BLaER1 (cell line): ENCODE results near the gene RLN3.
"Not testable (repeated sequence)": the region's sequence is repeated elsewhere in the genome, so short reads cannot be mapped to it uniquely, and the experiment has no call there.

ENCODE experiments used
- H3K27ac ChIP-seq: shearing (Covaris generic); formaldehyde crosslinking; 2 replicates; pipeline ENCODE4 v1.8.1; 2022
- H3K27me3 ChIP-seq: shearing (Covaris generic); formaldehyde crosslinking; 2 replicates; pipeline ENCODE4 v1.8.1; 2022
- H3K36me3 ChIP-seq: shearing (Covaris generic); formaldehyde crosslinking; 2 replicates; pipeline ENCODE4 v1.8.1; 2022
- H3K4me1 ChIP-seq: shearing (Covaris generic); formaldehyde crosslinking; 2 replicates; pipeline ENCODE4 v1.8.1; 2022
- H3K4me2 ChIP-seq: shearing (Covaris generic); formaldehyde crosslinking; 2 replicates; pipeline ENCODE4 v1.8.1; 2022
- H3K4me3 ChIP-seq: shearing (Covaris generic); formaldehyde crosslinking; 2 replicates; pipeline ENCODE4 v1.8.1; 2022
- H3K9ac ChIP-seq: shearing (Covaris generic); formaldehyde crosslinking; 2 replicates; pipeline ENCODE4 v1.8.1; 2022
- H3K9me3 ChIP-seq: shearing (Covaris generic); formaldehyde crosslinking; 2 replicates; pipeline ENCODE4 v1.8.1; 2022
- H4K20me1 ChIP-seq: shearing (Covaris generic); formaldehyde crosslinking; 2 replicates; pipeline ENCODE4 v1.8.1; 2022
- Cebpa-rat ChIP-seq: shearing (Covaris generic); IDR thresholded peaks from 2 replicates; pipeline ENCODE4 v1.8.1; 2022

The RLN3 gene

DNA sequence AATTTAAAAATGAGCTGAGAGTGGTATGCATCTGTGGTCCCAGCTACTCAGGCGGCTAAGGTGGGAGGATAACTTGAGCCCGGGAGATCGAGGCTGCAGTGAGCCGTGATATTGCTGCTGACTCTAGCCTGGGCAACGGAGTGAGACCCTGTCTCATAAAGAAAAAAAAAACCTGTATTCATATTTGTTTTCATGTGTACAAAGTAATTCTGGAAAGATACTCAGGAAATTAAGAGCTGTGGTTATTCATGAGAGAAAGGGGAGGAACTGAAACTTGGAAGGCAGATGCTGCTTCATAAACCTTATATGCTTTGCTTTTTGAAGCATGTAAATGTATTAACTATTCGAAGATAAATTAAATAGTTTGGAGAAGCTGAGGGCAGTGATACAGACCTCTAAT, 8.8 kb upstream of the RLN3 start:
- Histone ChIP-seq H3K27ac (no peak overlapping the region), H3K4me1 (peaks cover 58% of the 10 kb centered on the region), H3K36me3 (no peaks in the 10 kb centered on the region), H3K9ac (no peak overlapping the region), H3K4me3 (no peak overlapping the region), H3K27me3 (no peaks in the 10 kb centered on the region), H3K4me2 (peak overlapping the region; percentile 64), H3K9me3 (no peaks in the 10 kb centered on the region), H4K20me1 (no peaks in the 10 kb centered on the region)
- no peak for TF ChIP-seq Cebpa-rat

DNA sequence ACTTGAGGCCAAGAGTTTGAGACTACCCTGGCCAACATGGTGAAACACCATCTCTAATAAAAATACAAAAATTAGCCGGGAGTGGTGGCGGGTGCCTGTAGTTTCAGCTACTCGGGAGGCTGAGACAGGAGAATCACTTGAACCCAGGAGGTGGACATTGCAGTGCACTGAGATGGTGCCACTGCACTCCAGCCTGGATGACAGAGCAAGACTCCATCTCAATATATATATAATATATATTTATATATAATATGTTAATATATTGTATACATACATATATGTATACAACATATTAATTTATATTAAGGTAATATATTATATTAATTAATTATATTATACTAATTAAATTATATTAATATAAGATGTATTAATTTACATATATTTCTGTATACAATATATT, 8.2 kb upstream of the RLN3 start:
- not testable (repeated sequence) for H3K4me2 ChIP-seq, H3K27ac ChIP-seq, H3K36me3 ChIP-seq, H3K27me3 ChIP-seq, H3K9ac ChIP-seq, H4K20me1 ChIP-seq, H3K9me3 ChIP-seq, H3K4me3 ChIP-seq
- peaks cover 51% of the 10 kb centered on the region for H3K4me1 ChIP-seq

DNA sequence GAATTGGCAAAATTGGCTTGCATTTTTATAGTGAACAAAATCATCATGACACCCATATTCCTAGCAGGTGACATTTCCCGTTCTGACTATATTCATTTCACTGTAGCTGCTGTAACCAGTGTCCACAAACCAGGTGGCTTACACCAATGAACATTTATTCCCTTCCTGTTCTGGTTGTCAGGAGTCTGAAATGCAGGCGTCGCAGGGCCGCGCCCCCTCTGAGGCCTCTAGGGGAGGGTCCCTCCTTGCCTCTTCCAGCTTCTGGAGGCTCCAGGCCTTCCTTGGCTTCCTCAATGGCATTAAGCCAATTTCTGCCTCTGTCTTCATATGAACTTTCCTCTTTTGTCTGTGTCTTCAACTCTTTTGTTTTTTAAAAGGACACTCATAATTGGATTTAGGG, 6.5 kb upstream of the RLN3 start:
- Histone ChIP-seq H3K36me3 (no peaks in the 10 kb centered on the region), H3K9ac (no peak overlapping the region), H3K4me3 (no peak overlapping the region), H3K4me1 (peaks cover 39% of the 10 kb centered on the region), H3K4me2 (no peak overlapping the region), H3K27ac (no peak overlapping the region), H3K9me3 (no peaks in the 10 kb centered on the region), H3K27me3 (no peaks in the 10 kb centered on the region), H4K20me1 (no peaks in the 10 kb centered on the region)
- no peak for TF ChIP-seq Cebpa-rat

DNA sequence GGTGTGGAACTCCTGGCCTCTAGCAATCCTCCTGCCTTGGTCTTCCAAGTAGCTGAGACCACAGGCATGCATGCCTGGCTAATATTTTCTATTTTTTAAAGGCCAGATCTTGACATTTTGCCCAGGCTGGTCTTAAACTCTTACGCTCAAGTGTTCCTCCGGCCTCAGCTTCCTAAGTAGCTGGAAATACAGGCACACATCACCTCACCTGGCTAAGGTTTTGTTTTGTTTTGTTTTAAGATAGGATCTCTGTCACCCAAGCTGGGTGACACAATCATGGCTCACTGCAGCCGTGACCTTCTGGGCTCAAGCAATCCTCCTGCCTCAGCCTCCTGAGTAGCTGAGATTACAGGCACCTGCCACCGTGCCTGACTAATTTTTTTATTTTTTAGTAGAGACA, 5.5 kb upstream of the RLN3 start:
- no peak overlapping the region for H3K4me2 ChIP-seq

DNA sequence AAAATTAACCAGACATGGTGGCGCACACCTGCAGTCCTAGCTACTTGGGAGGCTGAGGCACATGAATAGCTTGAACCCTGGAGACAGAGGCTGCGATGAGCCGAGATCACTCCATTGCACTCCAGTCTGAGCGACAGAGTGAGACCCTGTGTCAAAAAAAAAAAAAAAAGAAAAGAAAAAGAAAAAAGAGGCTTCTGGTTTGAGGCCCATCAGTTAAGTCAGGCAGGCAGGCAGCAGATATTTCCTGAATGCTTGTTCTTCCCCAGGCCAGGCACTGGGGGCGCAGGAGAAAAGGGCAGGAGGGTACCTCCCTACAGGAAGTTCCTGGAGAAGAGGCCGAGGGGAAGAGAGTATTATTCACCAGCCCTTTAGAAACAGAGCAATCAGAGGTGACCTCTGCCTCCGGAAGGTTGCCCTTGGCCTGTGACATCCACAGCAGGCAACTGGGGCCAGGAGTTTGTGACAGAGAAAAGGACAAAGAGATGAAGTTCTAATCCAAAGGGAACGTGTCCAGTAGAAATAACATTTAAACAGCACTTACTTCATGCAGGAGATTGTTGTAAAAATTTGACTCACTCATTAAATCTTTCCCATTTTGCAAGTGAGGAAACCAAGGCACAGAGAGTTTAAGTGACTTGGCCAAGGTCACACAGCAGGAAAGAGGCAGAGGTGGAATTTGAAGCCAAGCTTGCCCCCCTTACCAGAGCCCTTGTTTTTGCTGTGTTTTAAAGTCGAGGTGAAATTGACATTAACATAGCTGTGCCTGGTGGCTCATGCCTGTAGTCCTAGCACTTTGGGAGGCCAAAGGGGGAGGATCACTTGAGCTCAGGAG, 4.3 kb upstream of the RLN3 start:
- 0 out of 2 replicates have a peak overlapping the region, but pooled peaks have one; percentile 31 for H3K27ac ChIP-seq
- H3K9ac ChIP-seq: no peak overlapping the region
- no peak overlapping the region for H3K4me3 ChIP-seq
- no peaks in the 10 kb centered on the region for H4K20me1 ChIP-seq
- H3K9me3 ChIP-seq: no peaks in the 10 kb centered on the region
- peak overlapping the region; percentile 14; the same call in 1 of the 2 replicates for H3K4me2 ChIP-seq
- peaks cover 31% of the 10 kb centered on the region for H3K4me1 ChIP-seq
- no peaks in the 10 kb centered on the region for H3K27me3 ChIP-seq
- TF ChIP-seq Cebpa-rat: no peak
- no peaks in the 10 kb centered on the region for H3K36me3 ChIP-seq

More for the DNA sequence above, 5.5 kb upstream of the RLN3 start:
- no peak overlapping the region for H3K9ac ChIP-seq
- H4K20me1 ChIP-seq: no peaks in the 10 kb centered on the region
- H3K27me3 ChIP-seq: no peaks in the 10 kb centered on the region
- no peak for TF ChIP-seq Cebpa-rat
- no peak overlapping the region for H3K27ac ChIP-seq
- H3K4me1 ChIP-seq: peaks cover 34% of the 10 kb centered on the region
- no peak overlapping the region for H3K4me3 ChIP-seq
- H3K9me3 ChIP-seq: no peaks in the 10 kb centered on the region
- no peaks in the 10 kb centered on the region for H3K36me3 ChIP-seq

DNA sequence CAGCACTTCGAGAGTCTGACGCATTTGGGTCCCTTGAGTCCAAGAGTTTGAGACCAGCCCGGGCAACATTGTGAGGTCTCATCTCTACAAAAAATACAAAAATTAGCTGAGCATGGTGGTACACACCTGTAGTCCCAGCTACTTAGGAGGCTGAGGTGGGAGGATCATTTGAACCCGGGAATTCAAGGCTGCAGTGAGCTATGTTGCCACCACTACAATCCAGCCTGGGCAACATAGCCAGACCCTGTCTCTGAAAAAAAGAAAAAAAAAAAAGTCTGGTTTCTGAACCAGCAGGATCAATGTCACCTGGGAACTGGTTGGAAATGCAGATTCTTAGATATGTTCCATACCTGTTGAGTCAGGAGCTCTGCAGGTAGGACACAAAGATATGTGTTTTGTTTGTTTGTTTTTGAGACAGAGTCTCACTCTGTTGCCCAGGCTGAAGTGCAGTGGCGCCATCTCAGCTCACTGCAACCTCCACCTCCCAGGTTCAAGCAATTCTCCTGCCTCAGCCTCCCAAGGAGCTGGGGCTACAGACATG, 1.2 kb upstream of the RLN3 start:
- not testable (repeated sequence) for H4K20me1 ChIP-seq, H3K9me3 ChIP-seq, H3K27ac ChIP-seq, H3K9ac ChIP-seq, H3K4me3 ChIP-seq, H3K4me2 ChIP-seq, H3K36me3 ChIP-seq, H3K27me3 ChIP-seq
- peaks cover 33% of the 10 kb centered on the region for H3K4me1 ChIP-seq

DNA sequence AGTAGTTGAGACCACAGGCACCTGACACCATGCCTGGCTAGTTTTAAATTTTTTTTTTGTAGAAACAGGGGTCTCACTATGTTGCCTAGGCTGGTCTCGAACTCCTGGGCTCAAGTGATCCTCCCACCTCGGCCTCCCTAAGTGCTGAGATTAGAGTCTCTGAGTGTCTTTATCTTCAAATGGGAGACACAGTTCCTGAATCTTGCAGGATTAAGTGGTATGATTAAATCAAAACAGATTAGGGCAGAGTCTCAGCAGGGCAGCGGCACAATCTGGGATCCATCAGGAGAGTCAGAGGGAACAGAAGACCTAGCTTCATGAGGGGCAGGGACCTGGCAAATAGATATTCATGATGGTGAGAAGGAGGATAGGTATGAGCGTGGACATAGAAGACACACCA, 953 bp downstream of the RLN3 start:
- Histone ChIP-seq H3K4me1 (peaks cover 32% of the 10 kb centered on the region), H3K4me2 (peak overlapping the region; percentile 58), H3K27ac (no peak overlapping the region), H3K36me3 (no peaks in the 10 kb centered on the region), H4K20me1 (no peaks in the 10 kb centered on the region), H3K9ac (no peak overlapping the region), H3K27me3 (no peaks in the 10 kb centered on the region), H3K4me3 (no peak overlapping the region), H3K9me3 (no peaks in the 10 kb centered on the region)
- TF ChIP-seq Cebpa-rat: no peak

DNA sequence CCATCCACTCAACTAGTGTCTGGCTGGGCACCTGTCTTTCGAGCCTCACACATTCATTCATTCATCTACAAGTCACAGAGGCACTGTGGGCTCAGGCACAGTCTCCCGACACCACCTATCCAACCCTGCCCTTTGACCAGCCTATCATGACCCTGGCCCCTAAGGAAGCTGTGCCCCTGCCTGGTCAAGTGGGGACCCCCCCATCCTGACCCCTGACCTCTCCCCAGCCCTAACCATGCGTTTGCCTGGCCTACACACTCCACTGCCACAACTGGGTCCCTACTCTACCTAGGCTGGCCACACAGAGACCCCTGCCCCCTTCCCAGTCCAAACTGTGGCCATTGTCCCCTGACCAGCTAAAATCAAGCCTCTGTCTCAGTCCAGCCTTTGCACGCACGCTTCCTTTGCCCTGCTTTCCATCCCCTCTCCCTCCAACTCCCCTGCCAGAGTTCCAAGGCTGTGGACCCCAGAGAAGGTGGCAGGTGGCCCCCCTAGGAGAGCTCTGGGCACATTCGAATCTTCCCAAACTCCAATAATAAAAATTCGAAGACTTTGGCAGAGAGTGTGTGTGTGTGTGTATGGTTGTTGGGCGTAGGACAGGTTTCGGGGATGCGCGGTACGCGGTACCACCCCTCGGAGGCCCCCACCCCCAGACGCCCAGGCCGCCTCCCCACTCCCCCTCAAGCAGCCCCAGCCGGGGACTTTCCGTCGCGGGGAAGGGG, 3.2 kb downstream of the RLN3 start:
- TF ChIP-seq Cebpa-rat: no peak
- H3K9me3 ChIP-seq: no peaks in the 10 kb centered on the region
- peak overlapping the region; percentile 80; the same call in 1 of the 2 replicates for H3K27ac ChIP-seq
- H3K36me3 ChIP-seq: no peaks in the 10 kb centered on the region
- no peaks in the 10 kb centered on the region for H3K27me3 ChIP-seq
- H4K20me1 ChIP-seq: no peaks in the 10 kb centered on the region
- H3K4me3 ChIP-seq: peak overlapping the region; percentile 77
- peaks cover 31% of the 10 kb centered on the region for H3K4me1 ChIP-seq
- peak overlapping the region; percentile 96 for H3K4me2 ChIP-seq
- H3K9ac ChIP-seq: peak overlapping the region; percentile 78

DNA sequence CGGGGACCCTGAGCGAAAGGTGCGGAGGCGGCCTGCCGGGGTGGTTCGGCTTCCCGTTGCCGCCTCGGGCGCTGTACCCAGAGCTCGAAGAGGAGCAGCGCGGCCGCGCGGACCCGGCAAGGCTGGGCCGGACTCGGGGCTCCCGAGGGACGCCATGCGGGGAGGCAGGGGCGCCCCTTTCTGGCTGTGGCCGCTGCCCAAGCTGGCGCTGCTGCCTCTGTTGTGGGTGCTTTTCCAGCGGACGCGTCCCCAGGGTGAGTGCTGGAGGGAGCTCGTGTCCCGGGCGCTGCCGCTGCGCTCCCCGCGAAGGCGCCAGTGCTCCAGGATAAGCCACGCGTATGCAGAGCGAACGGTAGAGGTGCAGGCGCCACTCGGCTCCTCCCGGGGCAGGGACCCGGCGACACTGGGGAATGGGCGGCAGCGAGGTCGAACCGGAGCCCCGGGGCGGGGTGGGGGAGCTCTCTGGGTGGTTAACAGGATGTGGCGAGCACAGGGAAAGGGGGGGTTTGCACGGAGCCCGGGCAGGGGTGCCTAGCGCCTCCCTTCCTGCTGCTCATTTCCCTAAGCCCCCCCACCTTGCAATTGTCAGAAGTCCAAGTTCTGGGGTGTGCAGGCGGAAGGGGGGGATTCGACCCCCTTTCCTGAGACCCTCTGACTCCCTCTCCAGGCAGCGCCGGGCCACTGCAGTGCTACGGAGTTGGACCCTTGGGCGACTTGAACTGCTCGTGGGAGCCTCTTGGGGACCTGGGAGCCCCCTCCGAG, 4.0 kb downstream of the RLN3 start, which contains the start of gene IL27RA:
TSS of gene IL27RA (plus strand) at position 44 of the 762 bp plus-strand sequence. CDS start at position 155, 111 bp downstream.
- Histone ChIP-seq H3K4me3 (peak within 1 kb of the TSS; percentile 77), H3K27me3 (no peaks in the 10 kb centered on the region), H3K9me3 (no peaks in the 10 kb centered on the region), H3K36me3 (no peaks in the 10 kb centered on the region), H3K9ac (peak within 1 kb of the TSS; percentile 78), H3K4me1 (peaks cover 31% of the 10 kb centered on the region), H3K4me2 (peak within 1 kb of the TSS; percentile 96), H3K27ac (peak within 1 kb of the TSS; percentile 80), H4K20me1 (no peaks in the 10 kb centered on the region)
- no peak for TF ChIP-seq Cebpa-rat
